ENCODE results near the gene BRAP.
"Not testable (repeated sequence)": the region's sequence is repeated elsewhere in the genome, so short reads cannot be mapped to it uniquely, and the experiment has no call there.

Gene BRAP

DNA sequence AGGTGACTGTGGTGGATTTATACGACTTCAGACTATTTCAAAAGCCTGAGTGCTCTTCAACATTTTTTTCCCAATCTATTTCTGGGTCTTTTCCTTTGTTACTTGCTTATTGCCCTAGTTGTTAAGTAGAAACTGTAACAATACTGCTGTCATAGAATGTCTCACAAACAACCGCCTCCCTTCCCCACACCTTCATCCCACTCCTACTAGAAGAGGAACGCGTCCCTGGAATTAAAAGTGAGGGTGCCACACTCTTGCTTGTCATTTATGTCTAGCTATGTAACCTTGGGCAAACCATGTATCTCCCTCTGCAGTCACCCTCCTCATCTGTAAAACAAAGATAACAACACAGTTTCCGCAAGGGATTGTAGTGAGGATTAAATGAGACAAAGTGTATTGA lies 8.6 kb downstream of the BRAP start:
- no peak for DNase-seq (ENCODE audit: low read depth, low spot score)

GRCh38 chr12:111673503-111673902 lies 12.3 kb downstream of the BRAP start:
- no peak for DNase-seq (ENCODE audit: low read depth, low spot score)

DNA sequence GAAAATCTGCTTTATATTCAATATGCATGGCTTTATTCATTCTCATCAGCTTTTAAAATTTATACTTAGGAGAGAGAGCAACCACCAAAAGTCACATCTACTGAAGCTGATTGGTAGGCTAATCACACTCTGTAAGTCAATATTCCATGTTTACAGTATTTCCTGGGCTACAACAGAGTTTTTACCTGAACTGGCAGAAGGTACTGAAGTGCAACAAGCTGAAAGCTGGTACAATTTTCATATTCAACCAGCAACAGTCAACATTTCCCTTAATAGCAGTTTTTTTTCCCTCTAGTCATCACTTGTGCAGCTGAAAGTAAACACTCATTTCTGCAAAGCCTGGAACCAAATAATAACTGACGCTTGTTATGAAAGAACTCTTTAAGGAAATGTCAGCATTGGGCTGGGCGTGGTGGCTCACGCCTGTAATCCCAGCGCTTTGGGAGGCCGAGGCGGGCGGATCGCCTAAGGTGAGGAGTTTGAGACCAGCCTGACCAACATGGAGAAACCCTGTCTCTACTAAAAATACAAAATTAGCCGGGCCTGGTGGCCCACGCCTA lies 12.9 kb downstream of the BRAP start:
- no peak for DNase-seq (ENCODE audit: low read depth, low spot score)

GRCh38 chr12:111664961-111665865 lies 20.5 kb downstream of the BRAP start:
- DNase-seq (ENCODE audit: low read depth, low spot score): no peak

DNA sequence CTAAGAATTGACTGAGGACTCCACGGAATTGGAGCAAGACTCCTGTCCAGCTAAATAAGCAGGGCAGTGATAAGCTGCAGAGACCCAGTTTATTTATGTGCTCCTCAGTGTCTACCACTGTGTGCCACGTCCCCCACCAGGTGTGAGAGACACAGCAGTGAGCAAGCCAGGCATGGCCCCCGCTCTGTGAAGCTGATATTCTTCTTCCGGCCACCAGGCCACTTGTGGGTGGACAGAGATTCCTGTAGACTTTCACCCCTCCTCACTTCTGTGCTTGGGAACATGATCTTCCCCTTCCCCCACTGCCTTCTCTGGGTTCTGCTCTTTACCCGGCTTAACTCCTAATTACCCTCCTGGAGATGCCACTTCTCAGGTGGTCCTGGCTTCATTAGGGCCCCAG lies 21.3 kb downstream of the BRAP start:
- no peak for DNase-seq (ENCODE audit: low read depth, low spot score)

GRCh38 chr12:111656016-111656415 lies 29.7 kb downstream of the BRAP start:
- no peak for DNase-seq (ENCODE audit: low read depth, low spot score)

DNA sequence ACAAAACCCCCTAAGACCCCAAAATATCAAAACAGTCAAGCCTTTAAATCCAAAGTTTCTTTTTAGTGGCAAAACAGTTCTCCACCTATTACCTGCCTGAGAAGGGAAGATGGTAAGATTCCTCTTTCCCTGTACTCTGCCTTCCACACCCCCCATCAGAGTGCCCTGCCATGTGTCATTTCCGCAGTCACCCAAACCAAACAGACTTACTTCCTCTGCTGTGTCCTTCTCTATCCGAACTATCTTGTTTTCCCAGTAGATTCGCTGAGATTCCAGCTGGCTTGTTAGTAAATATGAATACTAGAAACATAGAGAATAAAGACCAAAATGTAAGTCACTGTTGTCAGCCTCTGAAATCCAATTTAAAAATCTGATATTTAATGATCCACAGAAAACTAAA lies 30.4 kb downstream of the BRAP start:
- DNase-seq (ENCODE audit: low read depth, low spot score): no peak

DNA sequence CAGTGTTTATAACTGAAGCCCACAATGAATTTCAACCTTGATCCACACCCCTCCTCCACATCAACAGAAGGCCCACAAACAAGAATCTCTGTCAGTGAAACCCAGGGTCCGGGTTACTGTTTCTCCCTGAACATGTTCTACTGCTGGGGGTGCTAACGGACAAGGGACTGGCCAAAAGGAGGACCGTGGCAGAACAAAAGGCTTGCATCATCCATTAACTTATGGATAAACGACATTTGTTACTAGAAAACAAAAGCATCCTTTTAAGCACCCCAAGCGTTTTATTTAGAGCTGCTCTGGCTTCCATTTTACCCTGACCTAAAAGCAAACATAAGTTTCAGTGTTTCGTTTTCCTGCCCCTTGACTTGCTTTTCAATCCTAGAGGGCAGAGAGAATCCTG lies 32.2 kb downstream of the BRAP start:
- DNase-seq (ENCODE audit: low read depth, low spot score): no peak

DNA sequence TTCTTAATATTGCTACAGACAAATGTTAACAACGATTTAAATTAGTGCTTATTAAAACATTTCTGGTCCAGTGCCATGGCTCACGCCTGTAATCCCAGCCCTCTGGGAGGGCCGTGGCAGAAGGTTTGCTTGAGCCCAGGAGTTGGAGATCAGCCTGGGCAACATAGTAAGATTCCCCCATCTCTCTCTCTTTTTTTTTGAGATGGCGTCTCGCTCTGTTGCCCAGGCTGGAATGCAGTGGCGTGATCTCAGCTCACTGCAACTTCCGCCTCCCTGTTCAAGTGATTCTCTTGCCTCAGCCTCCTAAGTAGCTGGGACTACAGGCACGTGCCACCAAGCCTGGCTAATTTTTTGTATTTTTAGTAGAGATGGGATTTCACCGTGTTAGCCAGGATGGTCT lies 33.2 kb downstream of the BRAP start:
- DNase-seq (ENCODE audit: low read depth, low spot score): not testable (repeated sequence)

DNA sequence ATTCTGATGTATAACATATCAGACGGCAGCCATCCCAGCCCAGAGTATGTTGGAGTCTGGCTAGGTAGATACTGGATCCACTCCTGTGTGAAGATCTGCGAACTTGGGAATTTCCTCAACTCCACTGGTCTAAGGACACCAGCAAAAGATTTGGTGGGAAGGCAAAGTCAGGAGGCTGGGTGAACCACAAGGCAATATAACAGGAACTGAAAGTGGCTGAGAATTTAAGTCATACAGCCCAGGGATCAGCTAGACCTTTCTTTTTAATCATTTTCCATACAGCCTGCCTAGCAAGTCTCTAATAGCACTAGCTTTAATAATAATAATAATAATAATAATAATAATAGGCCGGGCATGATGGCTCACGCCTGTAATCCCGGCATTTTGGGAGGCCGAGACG lies 34.8 kb downstream of the BRAP start:
- DNase-seq (ENCODE audit: low read depth, low spot score): no peak

- no peak for DNase-seq (ENCODE audit: low read depth, low spot score)
These were observed 40.3 kb downstream of the BRAP start for GRCh38 chr12:111645433-111645832.

DNA sequence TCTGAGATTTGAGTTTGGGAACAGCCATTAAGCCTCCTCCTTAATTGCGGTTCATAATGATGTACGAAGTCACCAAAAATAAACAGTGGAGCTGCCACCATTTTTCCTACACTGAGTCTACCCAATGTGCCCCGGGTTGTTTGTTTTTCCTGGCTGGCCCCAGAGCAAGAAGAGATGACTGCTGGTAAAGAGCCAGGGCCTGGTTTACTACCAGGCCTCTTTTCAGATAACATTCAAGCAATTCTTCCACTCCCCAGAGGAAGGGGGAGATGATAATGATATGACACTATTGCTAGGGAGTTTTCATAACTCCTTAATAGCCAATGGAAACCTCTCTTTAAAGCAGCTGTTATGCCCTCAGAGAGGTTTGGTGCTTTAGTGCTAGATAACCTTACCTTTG lies 42.3 kb downstream of the BRAP start:
- DNase-seq (ENCODE audit: low read depth, low spot score): no peak

- no peak for DNase-seq (ENCODE audit: low read depth, low spot score)
These were observed 42.9 kb downstream of the BRAP start for GRCh38 chr12:111642681-111643426.

- DNase-seq (ENCODE audit: low read depth, low spot score): no peak
These were observed 45.2 kb downstream of the BRAP start for GRCh38 chr12:111640506-111640905.

GRCh38 chr12:111638556-111638955 lies 47.2 kb downstream of the BRAP start:
- DNase-seq (ENCODE audit: low read depth, low spot score): no peak

DNA sequence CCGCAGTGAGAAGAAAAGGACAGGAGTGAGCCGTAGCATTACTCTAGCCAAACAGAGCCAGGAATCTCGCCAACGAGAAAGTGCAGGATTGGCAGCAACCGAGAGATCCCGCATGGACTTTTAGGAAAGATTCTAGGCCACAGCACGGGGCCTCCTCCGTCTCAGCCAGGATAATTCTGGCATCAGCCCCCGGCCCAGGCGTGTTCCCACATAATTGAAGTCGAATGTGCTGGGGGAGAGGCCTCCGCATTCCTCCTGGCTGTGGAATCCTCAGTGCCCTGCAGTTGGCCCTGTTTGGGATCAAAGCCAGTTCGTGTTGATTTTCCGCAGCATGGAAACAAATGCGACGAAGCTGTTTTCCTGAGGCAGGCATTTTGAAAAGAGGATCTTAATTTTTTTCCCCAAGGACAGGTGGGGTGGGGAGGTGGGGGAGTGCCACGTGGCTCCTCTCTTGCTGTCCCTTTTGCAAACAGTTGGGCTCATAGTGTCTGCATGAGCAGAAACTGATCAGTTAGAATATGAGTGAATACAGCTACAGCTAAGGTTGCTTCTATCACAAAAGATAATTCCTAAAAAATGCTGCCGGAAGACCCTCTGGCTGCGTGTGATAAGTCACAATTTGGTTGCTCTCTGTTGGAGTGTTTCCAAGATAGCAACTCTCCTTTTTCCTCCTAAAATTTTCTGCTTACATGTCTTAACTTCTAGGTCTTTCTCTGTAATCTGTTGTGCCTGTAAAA lies 49.4 kb downstream of the BRAP start:
- DNase-seq (ENCODE audit: low read depth, low spot score): no peak

- no peak for DNase-seq (ENCODE audit: low read depth, low spot score)
These were observed 50.2 kb downstream of the BRAP start for GRCh38 chr12:111635524-111635923.

GRCh38 chr12:111628505-111629260 lies 57.1 kb downstream of the BRAP start:
- DNase-seq (ENCODE audit: low read depth, low spot score): no peak

GRCh38 chr12:111626230-111626629 lies 59.5 kb downstream of the BRAP start:
- no peak for DNase-seq (ENCODE audit: low read depth, low spot score)

DNA sequence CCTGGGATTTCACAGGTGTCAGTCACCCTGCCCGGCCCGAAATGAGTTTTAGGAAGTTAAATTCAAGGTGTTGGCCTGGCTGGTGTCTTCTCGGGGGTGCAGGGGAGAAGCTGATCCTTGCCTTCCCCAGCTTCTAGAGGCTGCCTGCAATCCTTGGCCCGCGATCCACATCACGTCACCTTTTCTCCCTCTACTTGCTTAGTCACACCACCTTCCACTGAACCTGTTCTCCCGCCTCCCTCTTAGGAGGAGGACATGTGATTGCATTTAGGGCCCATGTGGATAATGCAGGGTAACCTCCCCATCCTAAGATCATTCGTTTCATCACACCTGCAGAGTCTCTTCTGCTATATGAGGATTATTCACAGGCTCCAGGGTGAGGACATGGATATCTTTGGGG lies 61.2 kb downstream of the BRAP start:
- DNase-seq (ENCODE audit: low read depth, low spot score): no peak

DNA sequence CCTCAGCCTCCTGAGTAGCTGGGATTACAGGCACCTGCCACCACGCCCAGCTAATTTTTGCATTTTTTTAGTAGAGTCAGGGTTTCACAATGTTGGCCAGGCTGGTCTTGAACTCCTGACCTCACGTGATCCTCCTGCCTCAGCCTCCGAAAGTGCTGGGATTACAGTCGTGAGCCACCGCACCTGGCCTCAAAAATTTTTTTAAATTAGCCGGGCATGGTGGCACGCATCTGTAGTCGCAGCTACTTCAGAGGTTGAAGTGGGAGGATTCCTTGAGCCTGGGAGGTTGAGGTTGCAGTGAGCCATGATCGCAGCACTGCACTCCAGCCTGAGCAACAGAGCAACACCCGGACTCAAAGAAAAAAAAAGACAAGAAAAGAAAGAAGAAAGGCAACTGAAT lies 67.9 kb downstream of the BRAP start:
- not testable (repeated sequence) for DNase-seq (ENCODE audit: low read depth, low spot score)

Data from brain pericyte (primary cell).